NB4 (cell line): ENCODE data around the gene MLLT6.

Experiments used
- CTCF ChIP-seq: IDR thresholded peaks from one replicate; pipeline ENCODE4 v1.5.1; 2012; ENCODE audit warnings: low read depth, low read length
- MAX ChIP-seq: IDR thresholded peaks from 2 replicates; pipeline ENCODE4 v1.6.1; 2011; ENCODE audit warnings: low read depth, low read length
- POLR2A ChIP-seq: IDR thresholded peaks from 2 replicates; pipeline ENCODE4 v1.6.1; 2011; ENCODE audit warnings: mild to moderate bottlenecking; ENCODE audit not compliant: insufficient read length; ENCODE audit errors: extremely low read depth

GRCh38 chr17:38761612-38762011 lies 56.5 kb downstream of the MLLT6 start:
- TF ChIP-seq POLR2A (no peak), CTCF (peak; percentile 71), MAX (no peak)
